Liver (tissue), 9 donors: Measurements from ENCODE around the gene GNG12. TPM values are rescaled to one million over a fixed set of nuclear protein-coding genes. Genes with fewer than 3 reads are reported as not detected.

ENCODE experiments used
- DNase-seq: peaks from one replicate; pipeline ENCODE4 v3.0.0-alpha.2; 2017; ENCODE audit warnings: low spot score
- H3K27ac ChIP-seq, 2 donors: one replicate each; pipeline ENCODE4 v1.7.0; 2013; ENCODE audit warnings: inconsistent platforms in 2 of 2, low read length in 2 of 2, control low read depth in 1 of 2, low read depth in 1 of 2, mild to moderate bottlenecking in 1 of 2
- H3K27me3 ChIP-seq, 4 donors: one replicate each; pipeline versions ENCODE4 v1.6.1 to v1.7.0; 2013; ENCODE audit warnings: low read length in 3 of 4, inconsistent platforms in 1 of 4, mild to moderate bottlenecking in 1 of 4, moderate library complexity in 1 of 4; ENCODE audit not compliant: control insufficient read depth in 4 of 4, insufficient read depth in 4 of 4
- H3K36me3 ChIP-seq, 4 donors: one replicate each; pipeline versions ENCODE4 v1.6.1 to v1.7.0; 2013; ENCODE audit warnings: low read length in 3 of 4, mild to moderate bottlenecking in 3 of 4, low read depth in 1 of 4, moderate library complexity in 1 of 4; ENCODE audit not compliant: control insufficient read depth in 4 of 4, insufficient read depth in 3 of 4
- H3K4me1 ChIP-seq, 4 donors: one replicate each; pipeline versions ENCODE4 v1.6.1 to v1.7.0; 2013; ENCODE audit warnings: low read length in 3 of 4, mild to moderate bottlenecking in 3 of 4, moderate library complexity in 1 of 4; ENCODE audit not compliant: control insufficient read depth in 4 of 4, insufficient read depth in 4 of 4
- H3K4me3 ChIP-seq, 3 donors: one replicate each; pipeline versions ENCODE4 v1.6.1 to v1.7.0; 2013; ENCODE audit warnings: low read length in 3 of 3, control low read depth in 1 of 3, low read depth in 1 of 3, mild to moderate bottlenecking in 1 of 3
- H3K9ac ChIP-seq, 2 donors: one replicate each; pipeline ENCODE4 v1.7.0; 2013; ENCODE audit warnings: low read length in 2 of 2, mild to moderate bottlenecking in 2 of 2, moderate library complexity in 2 of 2, control low read depth in 1 of 2, low read depth in 1 of 2
- H3K9me3 ChIP-seq, 4 donors: one replicate each; pipeline versions ENCODE4 v1.6.1 to v1.7.0; 2013; ENCODE audit warnings: low read length in 3 of 4; ENCODE audit not compliant: control insufficient read depth in 4 of 4
- ATF3 ChIP-seq: IDR thresholded peaks from 2 replicates; pipeline ENCODE4 v1.6.1; 2016; ENCODE audit warnings: antibody characterized with exemption
- FOXA1 ChIP-seq: IDR thresholded peaks from 2 replicates; pipeline ENCODE4 v1.6.1; 2016; ENCODE audit warnings: antibody characterized with exemption
- FOXA2 ChIP-seq: IDR thresholded peaks from 2 replicates; pipeline ENCODE4 v1.6.1; 2016; ENCODE audit warnings: antibody characterized with exemption
- GABPA ChIP-seq, 2 donors: IDR thresholded peaks in 1 of 2; conservative IDR thresholded peaks in 1 of 2; 2 replicates each; pipeline ENCODE4 v1.6.1; 2016; ENCODE audit warnings: antibody characterized with exemption in 2 of 2, mild to moderate bottlenecking in 1 of 2, moderate library complexity in 1 of 2
- HNF4A ChIP-seq, 2 donors: conservative IDR thresholded peaks; 2 replicates each; pipeline ENCODE4 v1.6.1; 2016; ENCODE audit warnings: antibody characterized with exemption in 2 of 2, mild to moderate bottlenecking in 2 of 2
- HNF4G ChIP-seq: IDR thresholded peaks from 2 replicates; pipeline ENCODE4 v1.6.1; 2016; ENCODE audit warnings: antibody characterized with exemption
- JUND ChIP-seq, 2 donors: IDR thresholded peaks; 2 replicates each; pipeline ENCODE4 v1.6.1; 2016; ENCODE audit warnings: antibody characterized with exemption in 2 of 2
- MAX ChIP-seq: IDR thresholded peaks from 2 replicates; pipeline ENCODE4 v1.6.1; 2016; ENCODE audit warnings: antibody characterized with exemption
- NR2F2 ChIP-seq: IDR thresholded peaks from 2 replicates; pipeline ENCODE4 v1.6.1; 2016; ENCODE audit warnings: antibody characterized with exemption
- REST ChIP-seq: IDR thresholded peaks from 2 replicates; pipeline ENCODE4 v1.6.1; 2016; ENCODE audit warnings: antibody characterized with exemption, mild to moderate bottlenecking
- RXRA ChIP-seq, 2 donors: IDR thresholded peaks; 2 replicates each; pipeline ENCODE4 v1.6.1; 2017 to 2018; ENCODE audit warnings: antibody characterized with exemption in 2 of 2, mild to moderate bottlenecking in 1 of 2
- TAF1 ChIP-seq: conservative IDR thresholded peaks from 2 replicates; pipeline ENCODE4 v1.6.1; 2016; ENCODE audit warnings: antibody characterized with exemption, mild to moderate bottlenecking
- YY1 ChIP-seq: IDR thresholded peaks from 2 replicates; pipeline ENCODE4 v1.6.1; 2016; ENCODE audit warnings: antibody characterized with exemption, mild to moderate bottlenecking
- ZBTB33 ChIP-seq: IDR thresholded peaks from 2 replicates; pipeline ENCODE4 v1.6.1; 2016; ENCODE audit warnings: antibody characterized with exemption
- WGBS: extraction: QIAGEN DNeasy Blood & Tissue Kit; methylation state at CpG from one replicate; pipeline ENCODE4 v1.1.7; 2013; 5-methylcytosine and 5-hydroxymethylcytosine counted together
- polyA plus RNA-seq, 2 donors: library from polyadenylated mRNA; stranded (reverse) in 1 of 2; unstranded in 1 of 2; fragments of 200-250 nt in 1 of 2; fragments of >200 nt in 1 of 2; fragmentation: Nextera tagmentation in 1 of 2; extraction: Ambion mirVana in 1 of 2; gene quantifications; one replicate each; pipeline versions ENCODE4 v1.2.1 to v1.2.3, GENCODE V29; 2013 to 2015
- total RNA-seq, 2 donors: library from RNA; depleted of rRNA; stranded (reverse); fragments of >200 nt; gene quantifications; one replicate each; pipeline ENCODE4 v1.2.3, GENCODE V29; 2014
- donor health status: healthy.
- donor health status: healthy.
- donor health status: healthy.
- donor health status: healthy.
- donor health status: healthy.

GNG12 gene
- total and polyA plus RNA-seq, 4 donors = 15.4 to 26.1 (median 19.7) TPM

- Histone ChIP-seq H3K4me3 (peak overlapping the region in 2 of 3 donors; percentile 40 to 51), H3K9me3 (no peaks in the 10 kb centered on the region), H3K27me3 (no peaks in the 10 kb centered on the region), H3K9ac (peak overlapping the region; percentile 50 to 85), H3K27ac (peak overlapping the region; percentile 88 to 90), H3K4me1 (peaks cover 0 to 28% (median 20%) of the 10 kb centered on the region in 4 donors), H3K36me3 (peaks cover 5 to 13% (median 8%) of the 10 kb centered on the region in 4 donors)
- DNase-seq = no peak
- TF ChIP-seq ZBTB33 (no peak), HNF4G (peak; percentile 14)
- WGBS = under 1% methylated on average over 20 of the region's 20 CpGs
These were observed 148.7 kb downstream of the GNG12 start for GRCh38 chr1:67684526-67685066.

- no peaks in the 10 kb centered on the region for H3K27me3 ChIP-seq
- H3K9me3 ChIP-seq = no peaks in the 10 kb centered on the region
- H3K4me1 ChIP-seq = peaks cover 0 to 28% (median 20%) of the 10 kb centered on the region in 4 donors
- peak overlapping the region; percentile 50 to 85 for H3K9ac ChIP-seq
- peak overlapping the region in 2 of 3 donors; percentile 40 to 51 for H3K4me3 ChIP-seq
- 18% methylated on average over 8 of the region's 8 CpGs for WGBS
- no peak for DNase-seq
- peak overlapping the region; percentile 88 to 90 for H3K27ac ChIP-seq
- TF ChIP-seq GABPA (IDR thresholded peaks at IDR 0.05 in 1 of 2, conservative IDR thresholded peaks at IDR 0.05 in 1 of 2) (no peak), REST (no peak), FOXA2 (no peak)
- H3K36me3 ChIP-seq = peaks cover 5 to 10% (median 8%) of the 10 kb centered on the region in 4 donors
These were observed 149.3 kb downstream of the GNG12 start for GRCh38 chr1:67683766-67684525.

- Histone ChIP-seq H3K27me3 (no peaks in the 10 kb centered on the region), H3K36me3 (peaks cover 2 to 5% (median 3%) of the 10 kb centered on the region in 4 donors), H3K9me3 (no peaks in the 10 kb centered on the region), H3K4me3 (no peak overlapping the region), H3K4me1 (peaks cover 0 to 26% (median 18%) of the 10 kb centered on the region in 4 donors), H3K27ac (peak overlapping the region; percentile 88 to 90), H3K9ac (peak overlapping the region in 1 of 2 donors; percentile 34)
- 22% methylated on average over 3 of the region's 3 CpGs for WGBS
- no peak for DNase-seq
- TF ChIP-seq HNF4A (conservative IDR thresholded peaks at IDR 0.05) (peak; percentile 25 to 54), NR2F2 (no peak), FOXA1 (no peak), JUND (IDR thresholded peaks at IDR 0.05) (peak; percentile 94 to 96), ZBTB33 (no peak), MAX (no peak), GABPA (IDR thresholded peaks at IDR 0.05 in 1 of 2, conservative IDR thresholded peaks at IDR 0.05 in 1 of 2) (no peak), RXRA (IDR thresholded peaks at IDR 0.05) (peak in 1 of 2 donors; percentile 34), ATF3 (peak; percentile 83), YY1 (no peak), HNF4G (no peak), TAF1 (no peak), FOXA2 (no peak)
These were observed 150.0 kb downstream of the GNG12 start for GRCh38 chr1:67683316-67683715.
